ENCODE measurements around the gene CNTN3.

Gene CNTN3

DNA sequence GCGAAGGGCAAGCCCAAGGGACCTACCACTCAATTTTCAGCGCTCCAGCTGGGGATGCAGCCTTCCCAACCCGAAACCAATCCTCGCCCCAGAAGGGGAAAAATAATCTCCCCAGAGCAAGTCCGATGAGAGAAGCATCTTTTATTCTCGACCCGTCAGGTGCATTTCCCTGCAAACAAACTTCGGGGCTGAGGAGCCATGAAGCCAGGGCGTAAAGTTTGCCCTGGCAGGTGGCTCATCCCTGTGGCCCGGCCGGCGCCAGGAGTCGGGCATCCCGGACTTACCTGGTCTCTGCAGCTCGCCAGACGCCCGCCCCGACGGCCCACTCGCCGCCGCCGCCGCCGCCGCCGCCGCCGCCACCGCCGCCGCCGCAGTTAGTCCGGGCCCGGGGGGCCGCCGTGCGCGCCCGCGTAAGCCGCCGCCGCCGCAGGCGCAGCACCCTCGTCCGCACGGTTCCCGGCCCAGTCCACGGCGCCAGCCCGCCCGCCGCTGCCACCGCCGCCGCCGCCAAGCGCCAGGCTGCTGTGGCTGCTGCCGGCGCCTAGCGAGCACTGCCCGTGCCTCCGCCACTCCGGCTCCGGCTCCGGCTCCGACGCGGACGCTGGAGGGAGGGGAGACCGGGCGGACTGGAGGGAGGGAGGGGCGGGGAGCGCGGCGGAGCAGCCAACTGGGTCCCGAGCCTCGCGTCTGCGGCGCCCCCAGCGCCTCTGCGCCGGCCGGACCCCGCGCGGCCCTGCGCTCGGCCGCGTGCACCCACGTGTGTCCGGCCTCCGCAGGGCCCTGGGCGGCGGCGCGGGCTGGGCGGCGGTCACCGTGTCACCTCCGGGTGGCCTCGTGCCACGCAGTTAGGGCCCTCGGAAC lies at the start of gene CNTN3:
Gene CNTN3, minus strand, starts transcription at position 553 of the 861 bp plus-strand sequence. CDS start 93,547 bp downstream, outside the sequence.
- Mint-ChIP-seq H3K4me1 (ENCODE audit: low read depth) (no peaks in the 10 kb centered on the region), H3K36me3 (ENCODE audit: low read depth) (no peaks in the 10 kb centered on the region), H3K9me3 (no peaks in the 10 kb centered on the region), H3K27me3 (ENCODE audit: low read depth) (peaks cover 12% of the 10 kb centered on the region), H3K4me3 (no peak within 1 kb of the TSS), H3K27ac (no peak within 1 kb of the TSS)
- no peak for DNase-seq (ENCODE audit: low spot score)

DNA sequence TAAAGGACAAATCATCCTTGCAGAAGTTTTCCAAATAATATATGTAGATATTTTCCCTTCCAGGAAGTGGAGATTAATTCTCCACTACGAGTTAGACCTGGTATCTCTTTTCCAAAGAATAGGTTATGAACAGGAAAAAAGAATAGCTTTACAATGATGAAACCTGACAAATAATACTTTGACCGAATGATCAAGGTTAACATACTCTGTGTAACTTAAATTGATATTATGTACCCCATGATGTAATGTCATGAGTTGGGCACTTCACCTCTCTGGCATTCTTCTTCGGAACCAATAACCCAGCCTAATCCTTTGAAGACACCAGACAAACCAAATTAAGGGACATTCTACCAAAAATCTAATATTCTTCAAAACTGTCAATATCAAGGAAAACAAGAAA lies 48.7 kb upstream of the CNTN3 start:
- Mint-ChIP-seq H3K36me3 (ENCODE audit: low read depth) (no peaks in the 10 kb centered on the region), H3K4me3 (no peak overlapping the region), H3K27ac (no peak overlapping the region), H3K9me3 (peaks cover 35% of the 10 kb centered on the region), H3K4me1 (ENCODE audit: low read depth) (no peaks in the 10 kb centered on the region), H3K27me3 (ENCODE audit: low read depth) (no peaks in the 10 kb centered on the region)
- no peak for DNase-seq (ENCODE audit: low spot score)

DNA sequence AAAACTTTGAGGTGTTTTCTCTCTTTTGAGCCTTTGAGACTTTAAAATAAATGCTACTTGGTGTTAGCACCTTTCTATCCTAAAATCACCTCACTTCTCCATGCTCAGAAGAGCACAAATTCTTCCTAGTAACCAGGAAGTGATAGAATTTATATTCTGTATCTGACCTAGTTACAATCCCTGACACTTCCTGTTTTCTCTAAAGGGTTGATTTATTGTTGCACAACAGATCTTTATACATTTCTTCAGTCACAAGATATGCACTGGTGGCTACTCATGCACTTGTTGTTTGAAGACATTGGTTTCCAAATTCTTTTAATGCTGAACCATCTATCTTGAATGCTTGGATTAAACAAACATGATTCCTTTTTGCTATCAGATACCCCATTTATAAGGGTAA lies 47.2 kb upstream of the CNTN3 start:
- peaks cover 26% of the 10 kb centered on the region for H3K9me3 Mint-ChIP-seq
- DNase-seq (ENCODE audit: low spot score) = no peak

DNA sequence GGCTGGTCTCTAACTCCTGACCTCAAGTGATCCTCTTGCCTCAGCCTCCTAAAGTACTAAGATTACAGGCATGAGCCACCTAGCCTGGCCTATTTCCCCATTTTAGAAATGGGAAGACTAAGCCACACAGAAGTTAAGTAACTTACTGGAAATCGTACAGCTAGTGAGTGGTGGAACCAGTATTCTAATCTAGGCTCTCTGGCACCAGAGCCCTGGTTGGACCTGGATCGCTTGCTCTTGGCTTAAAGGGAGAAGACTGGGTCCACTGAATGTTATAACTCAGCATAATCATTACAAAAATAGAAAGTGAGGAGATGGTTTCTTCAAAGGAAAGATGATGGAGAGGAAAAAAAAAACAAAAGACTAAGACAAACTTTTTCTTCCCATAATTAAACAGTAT lies 37.4 kb upstream of the CNTN3 start:
- Mint-ChIP-seq H3K4me1 (ENCODE audit: low read depth) (no peaks in the 10 kb centered on the region), H3K27me3 (ENCODE audit: low read depth) (no peaks in the 10 kb centered on the region), H3K36me3 (ENCODE audit: low read depth) (no peaks in the 10 kb centered on the region), H3K27ac (no peak overlapping the region), H3K9me3 (peaks cover 15% of the 10 kb centered on the region), H3K4me3 (no peak overlapping the region)
- no peak for DNase-seq (ENCODE audit: low spot score)

More for the DNA sequence above, 47.2 kb upstream of the CNTN3 start:
- H3K36me3 Mint-ChIP-seq (ENCODE audit: low read depth) = no peaks in the 10 kb centered on the region
- no peaks in the 10 kb centered on the region for H3K4me1 Mint-ChIP-seq (ENCODE audit: low read depth)
- no peak overlapping the region for H3K4me3 Mint-ChIP-seq
- H3K27me3 Mint-ChIP-seq (ENCODE audit: low read depth) = no peaks in the 10 kb centered on the region
- H3K27ac Mint-ChIP-seq = no peak overlapping the region

DNA sequence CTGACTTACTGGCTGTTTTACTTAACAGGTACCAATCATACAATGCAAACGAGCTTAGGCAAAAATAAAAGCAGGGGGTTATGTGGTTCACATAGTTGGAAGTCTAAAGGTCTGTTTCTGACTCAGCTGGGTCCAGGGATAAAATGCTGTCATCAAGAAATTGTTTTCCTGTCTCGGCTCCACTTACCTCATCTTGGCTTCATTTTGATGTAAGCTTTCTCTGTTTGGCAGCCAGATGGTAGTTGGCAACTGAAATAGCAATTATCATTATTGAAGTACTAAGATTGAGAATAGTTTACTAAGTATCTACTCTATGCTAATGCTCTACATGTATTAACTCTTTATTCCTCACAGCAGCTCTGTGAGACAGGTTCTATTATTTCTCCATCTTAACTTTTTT lies 36.8 kb upstream of the CNTN3 start:
- no peak for DNase-seq (ENCODE audit: low spot score)
- H3K4me3 Mint-ChIP-seq = no peak overlapping the region
- no peaks in the 10 kb centered on the region for H3K4me1 Mint-ChIP-seq (ENCODE audit: low read depth)
- no peaks in the 10 kb centered on the region for H3K27me3 Mint-ChIP-seq (ENCODE audit: low read depth)
- H3K27ac Mint-ChIP-seq = no peak overlapping the region
- H3K9me3 Mint-ChIP-seq = peaks cover 15% of the 10 kb centered on the region
- no peaks in the 10 kb centered on the region for H3K36me3 Mint-ChIP-seq (ENCODE audit: low read depth)

DNA sequence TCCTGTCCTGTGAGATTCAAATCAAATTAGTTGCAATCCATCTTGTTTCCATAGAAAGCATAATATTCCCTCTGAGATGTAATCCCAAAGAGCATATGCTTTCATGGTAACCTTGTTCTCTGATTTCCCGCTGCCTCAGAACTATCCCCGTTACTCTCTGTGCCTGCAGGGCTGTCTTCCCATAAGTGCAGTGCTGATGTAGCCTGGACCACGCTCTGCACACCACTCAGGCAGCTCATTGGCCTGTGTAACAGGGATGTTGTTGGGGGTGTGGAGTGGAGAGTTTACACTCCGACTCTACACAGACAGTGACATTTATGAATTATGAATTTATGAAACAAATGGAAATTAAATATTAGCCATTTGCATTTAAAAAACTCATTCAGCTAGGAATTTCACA lies 33.6 kb upstream of the CNTN3 start:
- H3K27me3 Mint-ChIP-seq (ENCODE audit: low read depth) = no peaks in the 10 kb centered on the region
- H3K4me3 Mint-ChIP-seq = no peak overlapping the region
- peaks cover 19% of the 10 kb centered on the region for H3K9me3 Mint-ChIP-seq
- H3K36me3 Mint-ChIP-seq (ENCODE audit: low read depth) = no peaks in the 10 kb centered on the region
- no peak overlapping the region for H3K27ac Mint-ChIP-seq
- no peak for DNase-seq (ENCODE audit: low spot score)
- no peaks in the 10 kb centered on the region for H3K4me1 Mint-ChIP-seq (ENCODE audit: low read depth)

DNA sequence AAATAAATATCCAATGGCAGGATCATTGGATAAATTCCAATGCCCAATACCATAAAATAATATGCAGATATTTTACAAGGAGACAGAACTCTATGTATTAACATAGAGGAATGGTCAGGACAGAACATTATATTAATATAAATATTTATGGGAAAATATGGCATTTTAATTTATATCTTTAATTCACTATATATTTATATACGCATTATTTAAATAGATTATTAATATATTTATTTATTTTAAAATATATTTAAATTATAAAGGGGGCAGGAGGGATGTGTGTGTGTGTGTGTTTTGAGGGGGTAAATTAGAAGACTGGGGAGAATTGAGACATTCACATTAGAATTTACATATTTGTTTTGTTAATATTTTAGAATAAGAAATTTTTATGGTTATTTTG lies 31.6 kb upstream of the CNTN3 start:
- DNase-seq (ENCODE audit: low spot score) = no peak
- Mint-ChIP-seq H3K27ac (no peak overlapping the region), H3K4me3 (no peak overlapping the region), H3K27me3 (ENCODE audit: low read depth) (no peaks in the 10 kb centered on the region), H3K36me3 (ENCODE audit: low read depth) (no peaks in the 10 kb centered on the region), H3K4me1 (ENCODE audit: low read depth) (no peaks in the 10 kb centered on the region), H3K9me3 (peaks cover 18% of the 10 kb centered on the region)

DNA sequence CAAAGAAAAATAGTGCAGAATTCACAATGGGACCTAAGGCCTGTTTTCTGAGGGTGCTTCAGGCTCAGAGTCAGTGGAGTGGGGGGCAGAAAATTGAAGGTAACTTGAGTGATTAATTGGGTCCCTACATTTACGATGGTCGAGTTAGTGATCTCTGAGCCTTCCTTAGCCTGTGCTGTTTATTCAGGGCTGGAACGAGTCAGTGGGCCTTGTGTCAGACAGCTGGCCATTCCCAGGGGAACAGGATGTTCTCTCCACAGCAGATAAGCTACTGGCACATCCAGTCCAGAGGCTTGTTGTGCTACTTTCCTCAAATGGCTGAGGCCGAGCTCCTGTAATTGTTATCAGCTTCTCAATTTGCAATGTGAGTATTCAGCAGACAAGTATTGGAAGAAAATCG lies 29.2 kb upstream of the CNTN3 start:
- no peak for DNase-seq (ENCODE audit: low spot score)
- no peak overlapping the region for H3K4me3 Mint-ChIP-seq

DNA sequence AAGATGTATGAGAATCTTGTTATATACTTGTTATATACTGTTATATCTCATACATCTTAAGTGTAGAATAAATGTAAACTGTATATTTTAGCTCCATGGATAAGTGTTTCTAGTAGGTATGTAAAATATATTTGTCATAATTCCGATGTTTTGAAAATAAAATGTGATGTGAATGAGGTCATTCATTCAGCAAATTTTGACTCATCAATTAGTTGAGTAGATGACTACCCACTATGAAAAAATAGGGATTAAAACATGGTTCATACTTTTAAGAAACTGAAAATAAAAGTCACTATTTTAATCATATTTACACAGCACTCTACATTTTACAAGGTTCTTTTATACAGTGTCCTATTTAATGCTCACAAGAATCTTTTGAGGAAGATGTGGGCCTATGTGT lies 28.4 kb upstream of the CNTN3 start:
- DNase-seq (ENCODE audit: low spot score) = no peak
- Mint-ChIP-seq H3K4me3 (no peak overlapping the region), H3K4me1 (ENCODE audit: low read depth) (no peaks in the 10 kb centered on the region), H3K9me3 (peaks cover 19% of the 10 kb centered on the region), H3K27me3 (ENCODE audit: low read depth) (no peaks in the 10 kb centered on the region), H3K27ac (no peak overlapping the region), H3K36me3 (ENCODE audit: low read depth) (no peaks in the 10 kb centered on the region)

More for the DNA sequence above, 29.2 kb upstream of the CNTN3 start:
- no peak overlapping the region for H3K27ac Mint-ChIP-seq
- peaks cover 20% of the 10 kb centered on the region for H3K9me3 Mint-ChIP-seq
- no peaks in the 10 kb centered on the region for H3K4me1 Mint-ChIP-seq (ENCODE audit: low read depth)
- H3K36me3 Mint-ChIP-seq (ENCODE audit: low read depth) = no peaks in the 10 kb centered on the region
- H3K27me3 Mint-ChIP-seq (ENCODE audit: low read depth) = no peaks in the 10 kb centered on the region

DNA sequence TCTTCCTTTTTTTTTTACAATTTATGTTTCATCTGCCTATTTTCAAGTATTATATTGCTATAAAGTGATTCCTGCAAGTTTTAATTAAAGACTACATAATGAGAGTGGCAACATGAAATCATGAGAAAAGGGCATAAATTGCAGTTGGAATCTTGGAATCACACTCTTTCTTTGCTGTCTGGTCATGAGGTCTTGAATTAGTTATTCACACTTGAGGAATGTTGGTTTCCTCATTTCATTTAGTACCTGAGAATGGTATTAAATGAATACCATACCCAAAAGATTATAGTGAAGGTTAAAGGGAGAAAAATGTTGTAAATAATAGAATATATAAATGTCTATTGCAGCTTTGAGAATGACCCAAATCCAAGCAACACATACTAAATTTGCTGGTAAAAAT lies 25.8 kb upstream of the CNTN3 start:
- DNase-seq (ENCODE audit: low spot score) = no peak
- Mint-ChIP-seq H3K4me1 (ENCODE audit: low read depth) (no peaks in the 10 kb centered on the region), H3K27me3 (ENCODE audit: low read depth) (no peaks in the 10 kb centered on the region), H3K27ac (no peak overlapping the region), H3K9me3 (peaks cover 26% of the 10 kb centered on the region), H3K36me3 (ENCODE audit: low read depth) (no peaks in the 10 kb centered on the region), H3K4me3 (no peak overlapping the region)

DNA sequence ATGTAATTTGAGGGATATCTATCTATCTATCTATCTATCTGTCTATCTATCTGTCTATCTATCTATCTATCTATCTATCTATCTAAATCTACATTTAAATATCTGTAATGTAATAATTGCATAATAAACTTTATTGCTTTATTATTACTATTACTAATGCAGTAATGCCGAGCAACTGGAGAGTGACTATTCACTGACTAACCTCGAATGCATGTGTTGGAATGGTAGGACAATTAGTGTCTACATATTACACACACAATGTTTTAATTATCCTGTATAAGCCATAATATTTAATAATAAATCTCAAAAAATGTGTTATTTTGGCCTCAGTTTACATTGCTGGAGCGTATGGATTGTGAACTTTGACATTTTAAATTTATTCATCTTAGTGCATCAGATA lies 25.2 kb upstream of the CNTN3 start:
- no peaks in the 10 kb centered on the region for H3K27me3 Mint-ChIP-seq (ENCODE audit: low read depth)
- H3K4me3 Mint-ChIP-seq = no peak overlapping the region
- DNase-seq (ENCODE audit: low spot score) = no peak
- H3K36me3 Mint-ChIP-seq (ENCODE audit: low read depth) = no peaks in the 10 kb centered on the region
- H3K4me1 Mint-ChIP-seq (ENCODE audit: low read depth) = no peaks in the 10 kb centered on the region
- H3K9me3 Mint-ChIP-seq = peaks cover 26% of the 10 kb centered on the region
- no peak overlapping the region for H3K27ac Mint-ChIP-seq

DNA sequence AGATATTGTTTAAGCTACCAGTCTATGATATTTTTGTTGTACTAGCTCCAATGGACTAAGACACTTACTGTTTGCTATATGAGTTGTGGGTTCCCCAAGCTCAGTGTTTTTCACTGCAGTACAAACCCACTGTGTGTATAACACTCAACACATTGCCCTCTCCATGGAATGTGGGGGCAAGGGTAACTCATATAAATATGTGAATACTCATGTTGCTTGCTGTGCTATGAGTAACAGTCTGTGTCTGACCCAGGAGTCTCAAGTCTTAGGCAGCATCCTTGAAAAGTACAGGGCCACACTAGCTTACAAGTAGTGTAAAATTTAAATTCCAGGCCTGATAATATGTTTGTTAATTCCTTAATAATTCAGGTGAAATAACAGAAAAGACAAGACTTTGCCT lies 22.5 kb upstream of the CNTN3 start:
- no peak overlapping the region for H3K4me3 Mint-ChIP-seq
- H3K27ac Mint-ChIP-seq = no peak overlapping the region
- no peaks in the 10 kb centered on the region for H3K36me3 Mint-ChIP-seq (ENCODE audit: low read depth)
- no peaks in the 10 kb centered on the region for H3K27me3 Mint-ChIP-seq (ENCODE audit: low read depth)
- no peaks in the 10 kb centered on the region for H3K4me1 Mint-ChIP-seq (ENCODE audit: low read depth)
- no peak for DNase-seq (ENCODE audit: low spot score)
- peaks cover 27% of the 10 kb centered on the region for H3K9me3 Mint-ChIP-seq

DNA sequence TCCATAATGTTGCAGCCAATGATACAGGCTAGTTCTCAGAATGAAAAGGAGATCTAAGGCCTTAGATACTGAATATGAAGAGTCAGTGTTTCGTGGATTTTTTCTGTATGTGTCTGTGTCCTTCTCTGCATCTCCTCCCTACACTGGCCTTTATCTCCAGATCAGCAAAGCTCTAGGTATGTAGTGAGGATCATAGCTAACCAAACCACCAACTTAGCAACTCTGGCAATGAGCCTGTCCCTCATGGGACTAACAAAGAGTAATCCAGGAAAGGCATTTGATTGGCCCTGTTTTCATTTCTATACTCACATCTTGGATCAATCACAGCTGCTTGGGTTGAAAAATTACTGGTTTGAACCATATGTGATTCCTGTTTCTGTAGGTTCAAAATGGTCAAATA lies 18.6 kb upstream of the CNTN3 start:
- Mint-ChIP-seq H3K27ac (no peak overlapping the region), H3K9me3 (peaks cover 24% of the 10 kb centered on the region), H3K27me3 (ENCODE audit: low read depth) (no peaks in the 10 kb centered on the region), H3K4me3 (no peak overlapping the region), H3K4me1 (ENCODE audit: low read depth) (no peaks in the 10 kb centered on the region), H3K36me3 (ENCODE audit: low read depth) (no peaks in the 10 kb centered on the region)
- no peak for DNase-seq (ENCODE audit: low spot score)

DNA sequence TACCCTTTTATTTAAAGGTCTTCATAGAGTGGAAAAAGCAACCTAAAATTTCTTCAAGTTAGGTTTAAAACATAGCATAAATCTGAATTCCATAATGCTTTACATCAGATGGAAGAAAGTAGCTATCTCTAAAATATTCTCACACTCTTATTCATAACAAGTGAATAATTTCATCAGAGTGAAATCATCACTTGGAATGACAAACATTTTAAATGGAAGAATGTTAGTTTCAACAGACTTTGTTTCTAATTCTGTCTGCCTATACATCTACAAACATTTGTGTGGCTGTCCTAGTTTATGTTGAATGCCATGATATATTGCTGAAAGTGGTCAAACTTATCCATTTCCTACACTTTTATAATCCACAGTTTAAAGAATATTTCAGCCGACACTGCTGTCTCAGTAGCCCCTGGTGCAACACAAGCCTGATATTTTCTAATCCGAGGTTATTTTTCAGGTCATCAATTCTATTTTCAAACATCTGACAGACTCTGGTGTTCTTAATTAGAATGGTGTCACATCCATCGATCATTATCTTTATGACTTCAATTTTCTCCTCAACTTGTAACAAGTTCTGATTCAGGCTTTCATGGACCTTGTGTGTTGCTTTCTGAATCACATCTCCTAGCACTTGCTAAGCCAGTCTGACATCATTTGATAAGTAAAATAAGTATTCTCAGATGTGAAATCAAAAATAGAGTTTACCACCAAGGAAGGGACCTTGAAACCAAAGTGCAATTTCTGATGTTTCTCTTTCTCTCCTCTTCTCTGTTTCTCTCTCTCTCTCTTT lies 17.1 kb upstream of the CNTN3 start:
- Mint-ChIP-seq H3K27me3 (ENCODE audit: low read depth) (no peaks in the 10 kb centered on the region), H3K27ac (no peak overlapping the region), H3K4me3 (no peak overlapping the region), H3K4me1 (ENCODE audit: low read depth) (no peaks in the 10 kb centered on the region), H3K36me3 (ENCODE audit: low read depth) (no peaks in the 10 kb centered on the region), H3K9me3 (peaks cover 22% of the 10 kb centered on the region)
- DNase-seq (ENCODE audit: low spot score) = no peak
